GM12801 (cell line): ENCODE results near the gene CFAP300.

Source experiments
- TF ChIP-seq, protein P1 (sequence below): IDR thresholded peaks from one replicate; pipeline ENCODE4 v1.5.1; 2011; ENCODE audit warnings: control low read depth; ENCODE audit not compliant: insufficient read length; ENCODE audit errors: extremely low read depth

The CFAP300 gene

DNA sequence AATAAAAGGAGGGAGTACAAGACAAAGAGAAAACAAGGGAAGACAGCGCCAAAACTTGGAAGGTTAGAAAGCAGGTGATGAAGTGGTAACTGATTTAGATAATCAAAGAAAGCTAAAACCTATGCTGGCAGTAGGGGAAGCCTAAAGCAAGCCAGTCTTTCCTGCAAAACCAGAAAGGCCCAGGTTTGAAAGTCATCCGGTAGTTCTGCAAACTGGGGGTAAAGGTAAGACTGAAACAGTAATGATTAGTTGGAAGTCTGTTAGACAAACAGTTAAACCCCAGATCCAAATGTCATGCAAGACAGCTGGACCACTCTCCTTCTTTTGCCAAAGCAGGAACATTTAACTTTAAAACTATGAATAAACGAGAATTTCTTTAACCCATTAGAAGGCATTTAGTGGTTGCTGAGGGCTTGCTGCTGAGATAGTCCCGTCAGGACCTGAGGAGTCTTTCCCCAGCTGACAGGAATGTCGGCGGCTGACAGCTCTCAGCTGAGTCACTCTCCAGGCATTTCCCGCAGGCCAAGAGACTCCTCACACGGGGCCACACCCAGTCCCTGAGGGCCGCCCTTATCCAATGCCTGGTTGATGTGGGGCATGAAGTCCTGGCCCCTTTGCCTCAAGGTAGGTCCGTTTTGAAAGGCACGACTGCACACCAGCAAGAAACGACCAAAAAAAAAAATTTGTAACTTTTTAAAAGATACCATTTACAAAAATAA, 36.3 kb upstream of the CFAP300 start:
- TF ChIP-seq, protein P1, sequence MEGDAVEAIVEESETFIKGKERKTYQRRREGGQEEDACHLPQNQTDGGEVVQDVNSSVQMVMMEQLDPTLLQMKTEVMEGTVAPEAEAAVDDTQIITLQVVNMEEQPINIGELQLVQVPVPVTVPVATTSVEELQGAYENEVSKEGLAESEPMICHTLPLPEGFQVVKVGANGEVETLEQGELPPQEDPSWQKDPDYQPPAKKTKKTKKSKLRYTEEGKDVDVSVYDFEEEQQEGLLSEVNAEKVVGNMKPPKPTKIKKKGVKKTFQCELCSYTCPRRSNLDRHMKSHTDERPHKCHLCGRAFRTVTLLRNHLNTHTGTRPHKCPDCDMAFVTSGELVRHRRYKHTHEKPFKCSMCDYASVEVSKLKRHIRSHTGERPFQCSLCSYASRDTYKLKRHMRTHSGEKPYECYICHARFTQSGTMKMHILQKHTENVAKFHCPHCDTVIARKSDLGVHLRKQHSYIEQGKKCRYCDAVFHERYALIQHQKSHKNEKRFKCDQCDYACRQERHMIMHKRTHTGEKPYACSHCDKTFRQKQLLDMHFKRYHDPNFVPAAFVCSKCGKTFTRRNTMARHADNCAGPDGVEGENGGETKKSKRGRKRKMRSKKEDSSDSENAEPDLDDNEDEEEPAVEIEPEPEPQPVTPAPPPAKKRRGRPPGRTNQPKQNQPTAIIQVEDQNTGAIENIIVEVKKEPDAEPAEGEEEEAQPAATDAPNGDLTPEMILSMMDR, result no peak

DNA sequence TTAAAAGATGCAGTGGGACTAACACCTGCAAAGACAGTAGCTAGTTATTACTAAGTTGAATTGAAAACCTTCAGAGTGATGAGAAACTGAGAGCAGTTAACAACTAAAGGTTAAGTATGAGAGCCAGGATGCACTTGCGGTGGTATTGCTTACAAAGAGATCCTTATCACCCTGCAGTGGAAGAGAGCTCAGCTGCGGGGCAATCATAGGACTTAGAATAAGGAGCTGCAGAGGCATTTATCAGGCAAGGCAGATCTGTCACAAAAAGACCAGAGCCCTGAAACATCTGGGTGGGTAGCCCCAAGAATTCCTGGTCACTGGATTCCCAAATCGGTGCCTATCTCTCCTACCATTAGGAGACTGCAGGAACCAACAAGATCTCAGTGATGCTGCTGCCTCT, 34.3 kb upstream of the CFAP300 start:
- TF ChIP-seq, protein P1, result no peak

DNA sequence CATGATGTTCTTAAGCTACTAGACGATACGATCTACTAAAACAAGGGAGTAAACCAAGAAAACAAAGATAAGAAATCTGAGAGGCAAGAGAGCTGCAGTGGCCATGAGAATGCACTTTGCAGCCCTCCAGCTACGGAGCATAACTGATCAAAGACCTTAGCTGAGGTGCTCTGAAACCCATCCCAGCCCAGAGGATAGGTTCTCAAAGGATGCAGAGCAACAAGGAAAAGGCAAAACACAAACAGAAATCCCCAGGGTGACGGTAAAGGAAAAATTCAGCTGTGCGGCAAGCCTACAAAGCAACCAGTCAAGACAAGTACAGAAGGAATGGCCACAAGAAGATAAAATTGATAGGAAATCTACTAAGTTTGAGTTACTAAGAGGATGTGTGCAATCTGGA, 32.5 kb upstream of the CFAP300 start:
- TF ChIP-seq, protein P1, result no peak

DNA sequence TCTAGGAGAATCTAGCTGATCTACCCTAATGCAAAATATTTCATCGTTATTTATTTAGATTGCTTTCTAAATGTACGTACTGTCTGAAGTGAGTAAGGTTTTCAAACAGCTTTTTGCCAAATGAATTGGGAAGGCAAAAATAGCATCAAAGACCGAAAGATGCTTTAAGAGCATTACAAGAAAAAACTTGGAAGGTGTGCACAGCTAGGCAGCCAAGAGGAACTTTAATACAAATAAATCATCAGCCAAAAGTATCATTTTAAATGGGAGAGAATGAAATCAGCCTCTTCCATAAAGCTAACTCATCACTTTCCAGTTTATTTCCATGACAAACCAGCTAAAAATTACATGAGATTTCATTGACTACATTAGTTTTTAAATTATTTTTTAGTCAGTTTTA, 30.2 kb upstream of the CFAP300 start:
- TF ChIP-seq, protein P1, result no peak

DNA sequence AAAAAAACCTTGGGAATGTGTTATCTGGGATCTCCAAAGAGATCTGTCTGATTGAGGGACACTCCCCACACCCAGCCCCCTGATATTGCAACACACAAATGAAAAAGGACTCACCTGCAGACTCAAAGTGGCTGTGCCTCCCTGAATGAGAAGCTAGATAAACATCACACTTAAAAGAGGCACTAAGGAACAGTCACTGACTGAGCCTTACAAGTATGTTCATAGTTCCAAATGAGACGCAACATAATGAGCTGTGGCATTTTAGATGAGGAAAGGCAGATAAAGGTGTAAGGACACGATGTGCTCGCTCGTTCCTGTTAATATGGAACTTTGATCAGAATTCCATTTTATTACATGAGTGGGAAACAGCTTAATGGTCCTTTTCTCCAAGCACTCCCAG, 21.0 kb upstream of the CFAP300 start:
- TF ChIP-seq, protein P1, result no peak

DNA sequence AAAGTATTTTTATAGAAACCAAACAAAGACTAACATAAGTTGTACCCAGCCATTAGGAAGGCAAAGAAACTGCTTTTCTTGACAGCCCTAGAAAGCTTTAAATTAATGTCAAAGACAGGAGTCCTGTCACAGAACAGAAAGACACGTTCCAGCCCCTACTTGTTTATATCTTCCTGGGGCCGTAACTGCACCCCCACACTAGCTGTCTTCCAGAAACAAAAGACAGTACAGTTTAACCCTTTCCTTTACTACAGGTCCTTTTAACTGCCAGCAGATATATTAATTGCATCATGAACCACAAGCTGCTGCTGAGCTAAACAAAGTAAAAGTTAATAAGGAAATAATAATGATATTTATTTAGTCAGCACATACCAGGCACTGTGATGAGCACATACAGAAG, 20.3 kb upstream of the CFAP300 start:
- TF ChIP-seq, protein P1, result no peak

DNA sequence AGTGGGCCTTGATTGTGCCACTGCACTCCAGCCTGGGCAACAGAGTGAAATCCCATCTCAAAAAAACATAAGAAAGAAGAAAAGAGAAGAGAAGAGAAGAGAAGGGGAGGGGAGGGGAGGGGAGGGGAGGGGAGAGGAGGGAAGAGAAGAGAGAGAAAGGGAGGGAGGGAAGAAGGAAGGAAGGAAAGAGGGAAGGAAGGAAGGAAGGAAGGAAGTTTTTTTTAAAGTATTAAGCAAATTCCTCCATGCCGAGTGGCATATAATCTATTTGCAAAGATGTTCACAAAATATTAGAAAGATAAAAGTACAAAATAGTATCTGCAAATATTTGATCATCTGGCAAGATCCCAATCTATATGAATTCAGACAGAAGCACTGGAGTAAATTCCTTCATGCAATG, 10.5 kb upstream of the CFAP300 start:
- TF ChIP-seq, protein P1, result no peak
